ENCODE data around the gene PLEKHM3. TPM values are rescaled to one million over a fixed set of nuclear protein-coding genes. Genes with fewer than 3 reads are reported as not detected.

PLEKHM3 gene
- total and polyA plus RNA-seq, 2 donors (not counting 3 experiments of a cell fraction or from before 2014, with no cell fraction given) = 3.1 to 9.1 TPM

GRCh38 chr2:207944334-207944733 lies 81.0 kb downstream of the PLEKHM3 start:
- CTCF ChIA-PET = no interaction called here

More at GRCh38 chr2:207944334-207944733, 81.0 kb downstream of the PLEKHM3 start:
- no peak overlapping the region for H2AFZ ChIP-seq (ENCODE audit: low read depth, low read length)
- H3K9me1 ChIP-seq (replicated peaks; ENCODE audit: control insufficient read depth, extremely low read depth, insufficient read depth, low read length) = no peaks in the 10 kb centered on the region
- POLR2A ChIA-PET = no interaction called here
- no peak for FAIRE-seq
- H3K27me3 ChIP-seq (ENCODE audit: control insufficient read depth in 2 of 2, insufficient read depth in 2 of 2, low read length in 2 of 2) = no peaks in the 10 kb centered on the region
- TF ChIP-seq JUN (IDR thresholded peaks at IDR 0.05; ENCODE audit: borderline replicate concordance, insufficient read depth, insufficient read length, low read depth) = no peak
- TF ChIP-seq POLR2AphosphoS5 (IDR thresholded peaks at IDR 0.05; ENCODE audit: insufficient read depth, low read depth, low read length) = no peak
- TF ChIP-seq, protein P1, sequence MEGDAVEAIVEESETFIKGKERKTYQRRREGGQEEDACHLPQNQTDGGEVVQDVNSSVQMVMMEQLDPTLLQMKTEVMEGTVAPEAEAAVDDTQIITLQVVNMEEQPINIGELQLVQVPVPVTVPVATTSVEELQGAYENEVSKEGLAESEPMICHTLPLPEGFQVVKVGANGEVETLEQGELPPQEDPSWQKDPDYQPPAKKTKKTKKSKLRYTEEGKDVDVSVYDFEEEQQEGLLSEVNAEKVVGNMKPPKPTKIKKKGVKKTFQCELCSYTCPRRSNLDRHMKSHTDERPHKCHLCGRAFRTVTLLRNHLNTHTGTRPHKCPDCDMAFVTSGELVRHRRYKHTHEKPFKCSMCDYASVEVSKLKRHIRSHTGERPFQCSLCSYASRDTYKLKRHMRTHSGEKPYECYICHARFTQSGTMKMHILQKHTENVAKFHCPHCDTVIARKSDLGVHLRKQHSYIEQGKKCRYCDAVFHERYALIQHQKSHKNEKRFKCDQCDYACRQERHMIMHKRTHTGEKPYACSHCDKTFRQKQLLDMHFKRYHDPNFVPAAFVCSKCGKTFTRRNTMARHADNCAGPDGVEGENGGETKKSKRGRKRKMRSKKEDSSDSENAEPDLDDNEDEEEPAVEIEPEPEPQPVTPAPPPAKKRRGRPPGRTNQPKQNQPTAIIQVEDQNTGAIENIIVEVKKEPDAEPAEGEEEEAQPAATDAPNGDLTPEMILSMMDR (IDR thresholded peaks at IDR 0.05; ENCODE audit: extremely low read depth in 1 of 2, insufficient read depth in 1 of 2, low read depth in 1 of 2, low read length in 2 of 2) = no peak
- TF ChIP-seq MYC (IDR thresholded peaks at IDR 0.05; ENCODE audit: low read depth, low read length) = no peak
- TF ChIP-seq GATA2 (IDR thresholded peaks at IDR 0.05; ENCODE audit: insufficient read depth, insufficient read length, low read depth, low read length) = no peak
- TF ChIP-seq, protein P2, sequence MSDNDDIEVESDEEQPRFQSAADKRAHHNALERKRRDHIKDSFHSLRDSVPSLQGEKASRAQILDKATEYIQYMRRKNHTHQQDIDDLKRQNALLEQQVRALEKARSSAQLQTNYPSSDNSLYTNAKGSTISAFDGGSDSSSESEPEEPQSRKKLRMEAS (IDR thresholded peaks at IDR 0.05; ENCODE audit: insufficient read depth, insufficient read length) = no peak
- TF ChIP-seq POLR2A (IDR thresholded peaks at IDR 0.05; ENCODE audit: low read depth, low read length) = no peak
- no peak for TF ChIP-seq EZH2 (IDR thresholded peaks at IDR 0.05; ENCODE audit: borderline replicate concordance, low read depth, low read length, severe bottlenecking)
- no peak for TF ChIP-seq FOS (IDR thresholded peaks at IDR 0.05; ENCODE audit: borderline replicate concordance, insufficient read depth, low read length)
- H3K9ac ChIP-seq (replicated peaks; ENCODE audit: extremely low read depth, insufficient read depth, low read length) = no peak overlapping the region
- H3K27ac ChIP-seq (ENCODE audit: insufficient read depth, low read depth, low read length) = no peak overlapping the region
- no peak overlapping the region for H3K4me2 ChIP-seq (ENCODE audit: insufficient read depth, low read length)
- intact Hi-C loops (cut with micrococcal nuclease) (no loop called here), dilution Hi-C loops (cut with MboI; ENCODE audit: extremely low pct_ligation_motif_present, low sequenced_read_pairs) (no loop called here)
- no peaks in the 10 kb centered on the region for H3K36me3 ChIP-seq (ENCODE audit: control insufficient read depth in 2 of 2, extremely low read depth in 1 of 2, insufficient read depth in 2 of 2, low read length in 2 of 2)
- no peaks in the 10 kb centered on the region for H4K20me1 ChIP-seq (replicated peaks; ENCODE audit: control insufficient read depth, extremely low read depth, insufficient read depth, low read length)
- DNase-seq (ENCODE audit: low read depth, low spot score) = no peak
- H3K4me1 ChIP-seq (ENCODE audit: control insufficient read depth, extremely low read depth, insufficient read depth, low read length) = no peaks in the 10 kb centered on the region
- BruUV-seq (replicated peaks) = no TSS peak
- no peaks in the 10 kb centered on the region for H3K9me3 ChIP-seq (replicated peaks; ENCODE audit: control insufficient read depth, insufficient read depth, low read length)
- H3K4me3 ChIP-seq (replicated peaks in 1 of 3; ENCODE audit: insufficient read depth in 1 of 3, low read depth in 1 of 3, low read length in 3 of 3) = no peak overlapping the region
- H3K79me2 ChIP-seq (ENCODE audit: control insufficient read depth, insufficient read depth, low read length) = no peaks in the 10 kb centered on the region
